ENCODE results near the gene HIC1. TPM values are rescaled to one million over a fixed set of nuclear protein-coding genes. Genes with fewer than 3 reads are reported as not detected.

The HIC1 gene
- total RNA-seq, 4 donors from 2014 or later, result 3.6 to 26.8 (median 10.0) TPM

DNA sequence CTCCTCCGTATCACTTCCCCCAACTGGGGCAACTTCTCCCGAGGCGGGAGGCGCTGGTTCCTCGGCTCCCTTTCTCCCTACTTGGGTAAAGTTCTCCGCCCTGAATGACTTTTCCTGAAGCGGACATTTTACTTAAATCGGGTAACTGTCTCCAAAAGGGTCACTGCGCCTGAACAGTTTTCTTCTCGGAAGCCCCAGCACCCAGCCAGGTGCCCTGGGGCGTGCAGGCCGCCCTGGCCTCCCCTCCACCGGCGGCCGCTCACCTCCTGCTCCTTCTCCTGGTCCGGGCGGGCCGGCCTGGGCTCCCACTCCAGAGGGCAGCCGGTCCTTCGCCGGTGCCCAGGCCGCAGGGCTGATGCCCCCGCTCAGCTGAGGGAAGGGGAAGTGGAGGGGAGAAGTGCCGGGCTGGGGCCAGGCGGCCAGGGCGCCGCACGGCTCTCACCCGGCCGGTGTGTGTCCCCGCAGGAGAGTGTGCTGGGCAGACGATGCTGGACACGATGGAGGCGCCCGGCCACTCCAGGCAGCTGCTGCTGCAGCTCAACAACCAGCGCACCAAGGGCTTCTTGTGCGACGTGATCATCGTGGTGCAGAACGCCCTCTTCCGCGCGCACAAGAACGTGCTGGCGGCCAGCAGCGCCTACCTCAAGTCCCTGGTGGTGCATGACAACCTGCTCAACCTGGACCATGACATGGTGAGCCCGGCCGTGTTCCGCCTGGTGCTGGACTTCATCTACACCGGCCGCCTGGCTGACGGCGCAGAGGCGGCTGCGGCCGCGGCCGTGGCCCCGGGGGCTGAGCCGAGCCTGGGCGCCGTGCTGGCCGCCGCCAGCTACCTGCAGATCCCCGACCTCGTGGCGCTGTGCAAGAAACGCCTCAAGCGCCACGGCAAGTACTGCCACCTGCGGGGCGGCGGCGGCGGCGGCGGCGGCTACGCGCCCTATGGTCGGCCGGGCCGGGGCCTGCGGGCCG is 1.6 kb downstream of the HIC1 start:
- TF ChIP-seq, protein P1, sequence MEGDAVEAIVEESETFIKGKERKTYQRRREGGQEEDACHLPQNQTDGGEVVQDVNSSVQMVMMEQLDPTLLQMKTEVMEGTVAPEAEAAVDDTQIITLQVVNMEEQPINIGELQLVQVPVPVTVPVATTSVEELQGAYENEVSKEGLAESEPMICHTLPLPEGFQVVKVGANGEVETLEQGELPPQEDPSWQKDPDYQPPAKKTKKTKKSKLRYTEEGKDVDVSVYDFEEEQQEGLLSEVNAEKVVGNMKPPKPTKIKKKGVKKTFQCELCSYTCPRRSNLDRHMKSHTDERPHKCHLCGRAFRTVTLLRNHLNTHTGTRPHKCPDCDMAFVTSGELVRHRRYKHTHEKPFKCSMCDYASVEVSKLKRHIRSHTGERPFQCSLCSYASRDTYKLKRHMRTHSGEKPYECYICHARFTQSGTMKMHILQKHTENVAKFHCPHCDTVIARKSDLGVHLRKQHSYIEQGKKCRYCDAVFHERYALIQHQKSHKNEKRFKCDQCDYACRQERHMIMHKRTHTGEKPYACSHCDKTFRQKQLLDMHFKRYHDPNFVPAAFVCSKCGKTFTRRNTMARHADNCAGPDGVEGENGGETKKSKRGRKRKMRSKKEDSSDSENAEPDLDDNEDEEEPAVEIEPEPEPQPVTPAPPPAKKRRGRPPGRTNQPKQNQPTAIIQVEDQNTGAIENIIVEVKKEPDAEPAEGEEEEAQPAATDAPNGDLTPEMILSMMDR (IDR thresholded peaks at IDR 0.05; ENCODE audit: low read depth), result no peak

DNA sequence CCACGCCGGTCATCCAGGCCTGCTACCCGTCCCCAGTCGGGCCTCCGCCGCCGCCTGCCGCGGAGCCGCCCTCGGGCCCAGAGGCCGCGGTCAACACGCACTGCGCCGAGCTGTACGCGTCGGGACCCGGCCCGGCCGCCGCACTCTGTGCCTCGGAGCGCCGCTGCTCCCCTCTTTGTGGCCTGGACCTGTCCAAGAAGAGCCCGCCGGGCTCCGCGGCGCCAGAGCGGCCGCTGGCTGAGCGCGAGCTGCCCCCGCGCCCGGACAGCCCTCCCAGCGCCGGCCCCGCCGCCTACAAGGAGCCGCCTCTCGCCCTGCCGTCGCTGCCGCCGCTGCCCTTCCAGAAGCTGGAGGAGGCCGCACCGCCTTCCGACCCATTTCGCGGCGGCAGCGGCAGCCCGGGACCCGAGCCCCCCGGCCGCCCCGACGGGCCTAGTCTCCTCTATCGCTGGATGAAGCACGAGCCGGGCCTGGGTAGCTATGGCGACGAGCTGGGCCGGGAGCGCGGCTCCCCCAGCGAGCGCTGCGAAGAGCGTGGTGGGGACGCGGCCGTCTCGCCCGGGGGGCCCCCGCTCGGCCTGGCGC is 2.4 kb downstream of the HIC1 start:
- TF ChIP-seq, protein P1 (IDR thresholded peaks at IDR 0.05; ENCODE audit: low read depth), result no peak

DNA sequence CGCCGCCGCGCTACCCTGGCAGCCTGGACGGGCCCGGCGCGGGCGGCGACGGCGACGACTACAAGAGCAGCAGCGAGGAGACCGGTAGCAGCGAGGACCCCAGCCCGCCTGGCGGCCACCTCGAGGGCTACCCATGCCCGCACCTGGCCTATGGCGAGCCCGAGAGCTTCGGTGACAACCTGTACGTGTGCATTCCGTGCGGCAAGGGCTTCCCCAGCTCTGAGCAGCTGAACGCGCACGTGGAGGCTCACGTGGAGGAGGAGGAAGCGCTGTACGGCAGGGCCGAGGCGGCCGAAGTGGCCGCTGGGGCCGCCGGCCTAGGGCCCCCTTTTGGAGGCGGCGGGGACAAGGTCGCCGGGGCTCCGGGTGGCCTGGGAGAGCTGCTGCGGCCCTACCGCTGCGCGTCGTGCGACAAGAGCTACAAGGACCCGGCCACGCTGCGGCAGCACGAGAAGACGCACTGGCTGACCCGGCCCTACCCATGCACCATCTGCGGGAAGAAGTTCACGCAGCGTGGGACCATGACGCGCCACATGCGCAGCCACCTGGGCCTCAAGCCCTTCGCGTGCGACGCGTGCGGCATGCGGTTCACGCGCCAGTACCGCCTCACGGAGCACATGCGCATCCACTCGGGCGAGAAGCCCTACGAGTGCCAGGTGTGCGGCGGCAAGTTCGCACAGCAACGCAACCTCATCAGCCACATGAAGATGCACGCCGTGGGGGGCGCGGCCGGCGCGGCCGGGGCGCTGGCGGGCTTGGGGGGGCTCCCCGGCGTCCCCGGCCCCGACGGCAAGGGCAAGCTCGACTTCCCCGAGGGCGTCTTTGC is 3.1 kb downstream of the HIC1 start:
- TF ChIP-seq, protein P1 (IDR thresholded peaks at IDR 0.05; ENCODE audit: low read depth), result no peak

DNA sequence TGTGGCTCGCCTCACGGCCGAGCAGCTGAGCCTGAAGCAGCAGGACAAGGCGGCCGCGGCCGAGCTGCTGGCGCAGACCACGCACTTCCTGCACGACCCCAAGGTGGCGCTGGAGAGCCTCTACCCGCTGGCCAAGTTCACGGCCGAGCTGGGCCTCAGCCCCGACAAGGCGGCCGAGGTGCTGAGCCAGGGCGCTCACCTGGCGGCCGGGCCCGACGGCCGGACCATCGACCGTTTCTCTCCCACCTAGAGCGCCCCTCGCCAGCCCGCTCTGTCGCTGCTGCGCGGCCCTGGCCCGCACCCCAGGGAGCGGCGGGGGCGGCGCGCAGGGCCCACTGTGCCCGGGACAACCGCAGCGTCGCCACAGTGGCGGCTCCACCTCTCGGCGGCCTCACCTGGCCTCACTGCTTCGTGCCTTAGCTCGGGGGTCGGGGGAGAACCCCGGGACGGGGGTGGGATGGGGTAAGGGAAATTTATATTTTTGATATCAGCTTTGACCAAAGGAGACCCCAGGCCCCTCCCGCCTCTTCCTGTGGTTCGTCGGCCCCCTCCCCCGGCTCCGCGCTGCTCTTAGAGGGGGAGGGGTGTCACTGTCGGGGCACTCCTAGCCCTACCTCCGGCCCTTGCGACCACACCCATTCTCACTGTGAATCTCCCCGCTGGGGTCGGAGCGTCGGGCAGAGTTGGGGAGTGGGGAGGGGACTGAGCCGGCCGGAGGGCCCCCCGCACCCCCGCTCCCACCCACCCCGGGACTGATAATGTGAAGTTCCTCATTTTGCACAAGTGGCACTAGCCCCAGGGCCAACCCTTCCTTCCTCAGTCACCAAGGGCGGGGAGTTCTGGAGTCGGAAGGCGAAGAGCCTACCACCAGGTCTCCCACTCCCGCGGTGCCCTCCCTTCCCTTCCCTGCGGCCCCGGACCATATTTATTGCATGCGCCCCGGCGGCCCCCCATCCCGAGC is 4.0 kb downstream of the HIC1 start:
- TF ChIP-seq, protein P1 (IDR thresholded peaks at IDR 0.05; ENCODE audit: low read depth), result no peak

DNA sequence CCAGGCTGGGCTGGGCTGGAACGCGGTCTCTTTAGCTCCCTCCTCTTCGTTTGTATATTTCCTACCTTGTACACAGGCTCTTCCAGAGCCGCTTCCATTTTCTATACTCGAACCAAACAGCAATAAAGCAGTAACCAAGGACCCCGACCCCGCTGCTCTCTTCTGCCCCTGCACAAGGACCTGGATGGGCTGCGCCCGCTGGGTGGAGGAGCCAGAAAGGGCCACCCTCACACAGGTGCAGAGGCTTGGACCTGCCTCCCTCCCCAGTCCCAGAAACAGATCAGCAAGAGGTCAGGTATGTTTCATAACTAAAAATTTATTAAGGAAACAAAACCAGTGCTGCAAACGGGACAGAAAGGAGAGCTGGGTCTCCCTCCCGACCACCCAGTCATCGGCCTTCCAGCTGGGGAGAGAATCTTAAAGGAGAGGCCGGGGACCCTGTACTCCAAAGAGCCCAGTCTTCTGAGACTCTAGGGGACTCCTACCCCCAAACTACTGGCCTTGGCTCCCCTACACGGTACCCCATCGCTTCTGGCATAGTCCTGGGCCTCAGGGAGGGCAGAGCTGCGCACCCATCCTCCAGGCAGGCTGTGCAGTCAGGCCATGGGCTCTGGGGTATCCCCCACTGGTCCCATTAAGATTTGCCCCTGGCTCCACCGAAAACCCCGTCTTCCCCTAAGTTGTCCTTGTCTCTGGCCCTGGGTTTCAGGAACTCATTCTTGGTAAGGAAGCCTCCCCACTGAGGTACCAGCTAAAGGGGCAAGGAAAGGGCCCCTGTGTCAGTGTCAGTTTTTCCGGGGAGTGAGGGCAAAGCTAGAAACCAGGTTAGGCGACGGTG is 4.9 kb downstream of the HIC1 start:
- TF ChIP-seq, protein P1 (IDR thresholded peaks at IDR 0.05; ENCODE audit: low read depth), result no peak

DNA sequence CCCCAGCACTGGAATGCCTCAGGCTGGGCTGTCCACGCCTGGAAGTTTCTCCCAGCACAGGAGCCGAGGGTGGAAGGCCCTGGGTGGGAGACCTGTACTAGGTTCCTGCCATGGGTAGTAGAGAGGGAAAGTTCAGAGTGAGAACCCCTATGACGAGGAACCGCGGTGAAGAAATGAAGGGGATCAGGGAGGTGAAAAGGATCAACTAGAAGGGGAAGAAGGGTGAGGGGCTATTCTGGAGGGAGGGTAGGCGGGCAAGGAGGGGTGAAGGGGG is 5.4 kb downstream of the HIC1 start:
- TF ChIP-seq, protein P1 (IDR thresholded peaks at IDR 0.05; ENCODE audit: low read depth), result no peak

Data from subcutaneous adipose tissue (tissue), 4 donors.